Ishikawa (cell line): ENCODE measurements around the gene ARHGEF28.

ENCODE experiments used
- CEBPB ChIP-seq: IDR thresholded peaks from 2 replicates; pipeline ENCODE4 v1.6.1; 2012
- CREB1 ChIP-seq: IDR thresholded peaks from 2 replicates; pipeline ENCODE4 v1.6.1; 2012; ENCODE audit warnings: low read depth
- EGR1 ChIP-seq: IDR thresholded peaks from 2 replicates; pipeline ENCODE4 v1.6.1; 2012
- EP300 ChIP-seq: IDR thresholded peaks from 2 replicates; pipeline ENCODE4 v1.6.1; 2012; ENCODE audit warnings: borderline replicate concordance
- FOXM1 ChIP-seq: IDR thresholded peaks from 2 replicates; pipeline ENCODE4 v1.6.1; 2012; ENCODE audit warnings: low read depth, borderline replicate concordance
- NFIC ChIP-seq: IDR thresholded peaks from 2 replicates; pipeline ENCODE4 v1.6.1; 2012
- RAD21 ChIP-seq: IDR thresholded peaks from 2 replicates; pipeline ENCODE4 v1.6.1; 2012; ENCODE audit warnings: low read depth
- REST ChIP-seq: IDR thresholded peaks from 2 replicates; pipeline ENCODE4 v1.6.1; 2012; ENCODE audit warnings: low read depth, mild to moderate bottlenecking
- TAF1 ChIP-seq: IDR thresholded peaks from 2 replicates; pipeline ENCODE4 v1.6.1; 2012; ENCODE audit warnings: low read depth, mild to moderate bottlenecking
- TCF12 ChIP-seq: IDR thresholded peaks from 2 replicates; pipeline ENCODE4 v1.6.1; 2012; ENCODE audit warnings: low read depth
- TEAD4 ChIP-seq: IDR thresholded peaks from 2 replicates; pipeline ENCODE4 v1.6.1; 2012
- USF1 ChIP-seq: IDR thresholded peaks from 2 replicates; pipeline ENCODE4 v1.6.1; 2012
- YY1 ChIP-seq: IDR thresholded peaks from 2 replicates; pipeline ENCODE4 v1.6.1; 2012; ENCODE audit warnings: low read depth
- ZBTB7A ChIP-seq: IDR thresholded peaks from 2 replicates; pipeline ENCODE4 v1.6.1; 2012; ENCODE audit warnings: low read depth
- TF ChIP-seq, protein P1 (sequence below): IDR thresholded peaks from 2 replicates; pipeline ENCODE4 v1.6.1; 2012

Gene ARHGEF28

DNA sequence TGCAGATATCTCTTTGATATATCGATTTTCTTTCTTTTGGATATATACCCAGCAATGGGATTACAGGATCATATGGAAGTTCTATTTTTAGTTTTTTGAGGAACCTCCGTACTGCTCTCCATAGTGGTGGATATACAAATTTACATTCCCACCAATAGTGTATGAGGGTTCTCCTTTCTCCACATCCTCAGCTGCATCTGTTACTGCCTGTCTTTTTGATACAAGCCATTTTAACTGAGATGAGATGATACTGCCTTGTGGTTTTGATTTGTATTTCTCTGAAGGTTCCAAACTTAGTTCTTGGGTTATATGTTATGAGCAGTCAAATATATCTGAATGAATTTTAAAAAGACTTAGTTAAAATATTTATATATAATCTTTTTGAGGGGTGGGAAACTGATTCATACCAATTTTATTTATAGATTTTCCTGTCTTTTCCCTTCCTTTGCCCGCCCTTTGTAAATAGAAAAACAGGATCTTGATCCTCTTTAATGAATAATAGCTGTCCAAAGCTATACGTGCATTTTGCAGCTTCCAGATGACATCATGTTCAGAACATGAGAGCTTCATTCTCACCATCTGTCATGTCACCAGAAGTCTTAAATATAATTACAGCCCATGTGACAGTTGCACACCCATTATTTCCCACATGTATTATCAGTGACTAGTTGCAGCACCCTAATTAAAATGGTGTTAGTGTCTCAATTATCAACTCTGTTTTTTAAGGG lies 6.2 kb upstream of the ARHGEF28 start:
- TF ChIP-seq, protein P1, sequence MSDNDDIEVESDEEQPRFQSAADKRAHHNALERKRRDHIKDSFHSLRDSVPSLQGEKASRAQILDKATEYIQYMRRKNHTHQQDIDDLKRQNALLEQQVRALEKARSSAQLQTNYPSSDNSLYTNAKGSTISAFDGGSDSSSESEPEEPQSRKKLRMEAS: no peak
- TF ChIP-seq EP300 (no peak), TEAD4 (no peak), EGR1 (no peak), TAF1 (no peak), YY1 (no peak), RAD21 (no peak), USF1 (no peak), CREB1 (no peak), TCF12 (no peak), CEBPB (no peak), FOXM1 (no peak), NFIC (no peak)

- TF ChIP-seq TCF12 (no peak), REST (no peak), FOXM1 (no peak), TEAD4 (no peak), EGR1 (no peak), NFIC (no peak), RAD21 (no peak), EP300 (no peak), USF1 (no peak), TAF1 (no peak), CREB1 (no peak), ZBTB7A (no peak), YY1 (no peak), CEBPB (no peak)
- TF ChIP-seq, protein P1: no peak
Observed at GRCh38 chr5:73620334-73620687, 5.7 kb upstream of the ARHGEF28 start.

DNA sequence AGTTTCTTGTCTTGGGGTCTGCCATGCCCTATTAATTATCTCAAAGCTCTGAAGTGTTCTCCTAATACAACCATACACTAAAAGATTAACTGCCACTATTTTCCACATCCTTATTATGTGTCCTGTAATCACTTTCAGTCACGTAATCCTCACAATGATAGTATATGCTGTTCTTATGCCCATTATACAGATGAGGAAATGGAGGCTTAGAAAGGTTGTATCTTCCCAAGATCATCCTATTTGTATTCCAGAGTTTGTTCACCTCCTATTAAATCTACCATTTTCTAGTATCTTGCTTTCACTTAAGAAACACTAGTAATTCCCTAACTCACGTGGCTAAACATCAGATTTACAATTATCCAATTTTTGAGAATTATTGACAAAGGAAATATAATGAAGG lies 2.9 kb upstream of the ARHGEF28 start:
- TF ChIP-seq TAF1 (no peak), YY1 (no peak), EGR1 (no peak), EP300 (no peak), FOXM1 (no peak), NFIC (no peak), USF1 (no peak), ZBTB7A (no peak), CREB1 (no peak), TCF12 (no peak), TEAD4 (no peak), CEBPB (no peak), RAD21 (no peak), REST (no peak)
- TF ChIP-seq, protein P1: no peak

DNA sequence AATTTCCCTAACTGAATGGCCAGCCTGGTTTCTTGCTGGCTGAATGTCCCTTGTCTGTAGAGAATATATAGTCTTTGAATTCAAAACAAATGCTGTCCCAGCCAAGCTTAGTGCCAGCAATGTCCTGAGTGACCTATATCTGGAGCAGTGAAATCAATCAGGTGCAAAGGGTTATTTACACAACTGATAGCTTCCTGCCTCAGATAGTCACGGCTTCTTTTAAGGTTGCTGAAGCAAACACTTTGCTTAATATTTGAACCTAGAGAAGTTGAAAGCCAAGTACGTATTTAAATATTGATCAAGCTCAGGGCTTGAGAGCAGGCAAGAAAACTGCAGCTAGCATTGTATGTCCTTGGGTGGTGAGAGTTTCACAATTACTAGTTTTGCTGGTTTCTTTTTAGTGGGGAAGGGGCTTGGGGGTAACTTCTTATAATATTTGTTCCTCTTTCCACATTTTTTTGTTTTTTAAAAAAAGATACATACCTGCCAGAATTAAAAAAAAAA lies 2.0 kb upstream of the ARHGEF28 start:
- TF ChIP-seq USF1 (no peak), YY1 (no peak), RAD21 (no peak), EGR1 (no peak), ZBTB7A (no peak), CREB1 (no peak), EP300 (no peak), TCF12 (no peak), REST (no peak), FOXM1 (no peak), TAF1 (no peak), NFIC (no peak), TEAD4 (no peak), CEBPB (no peak)
- TF ChIP-seq, protein P1: no peak
